ENCODE data around the gene ZNF652.
"Not testable (repeated sequence)": the region's sequence is repeated elsewhere in the genome, so short reads cannot be mapped to it uniquely, and the experiment has no call there.

DNA sequence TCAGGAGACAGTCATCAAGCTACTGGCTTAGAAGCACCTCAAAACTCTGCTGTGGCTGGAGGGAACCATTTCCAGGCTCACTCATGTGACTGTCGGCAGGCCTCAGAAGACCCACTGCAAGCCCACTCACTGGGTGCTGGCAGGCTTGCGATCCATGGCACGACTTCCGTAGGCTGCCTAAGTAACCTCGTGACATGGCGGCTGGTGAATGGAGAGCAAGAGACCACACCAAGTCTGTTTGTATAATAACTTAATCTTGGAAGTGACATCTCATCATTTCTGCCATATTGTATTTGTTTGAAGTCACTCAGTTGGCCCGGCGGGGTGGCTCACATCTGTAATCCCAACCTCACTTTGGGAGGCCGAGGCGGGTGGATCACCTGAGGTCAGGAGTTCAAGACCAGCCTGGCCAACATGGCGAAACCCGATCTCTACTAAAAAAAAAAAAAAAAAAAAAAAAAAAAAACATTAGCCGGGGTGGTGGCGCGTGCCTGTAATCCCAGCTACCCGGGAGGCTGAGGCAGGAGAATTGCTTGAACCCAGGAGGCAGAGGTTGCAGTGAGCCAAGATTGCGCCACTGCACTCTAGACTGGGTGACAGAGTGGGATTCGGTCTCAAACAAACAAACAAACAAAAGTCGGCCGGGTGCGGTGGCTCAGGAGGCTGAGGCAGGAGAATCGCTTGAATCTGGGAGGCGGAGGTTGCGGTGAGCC, 75.6 kb downstream of the ZNF652 start:
- TF ChIP-seq, protein P1, sequence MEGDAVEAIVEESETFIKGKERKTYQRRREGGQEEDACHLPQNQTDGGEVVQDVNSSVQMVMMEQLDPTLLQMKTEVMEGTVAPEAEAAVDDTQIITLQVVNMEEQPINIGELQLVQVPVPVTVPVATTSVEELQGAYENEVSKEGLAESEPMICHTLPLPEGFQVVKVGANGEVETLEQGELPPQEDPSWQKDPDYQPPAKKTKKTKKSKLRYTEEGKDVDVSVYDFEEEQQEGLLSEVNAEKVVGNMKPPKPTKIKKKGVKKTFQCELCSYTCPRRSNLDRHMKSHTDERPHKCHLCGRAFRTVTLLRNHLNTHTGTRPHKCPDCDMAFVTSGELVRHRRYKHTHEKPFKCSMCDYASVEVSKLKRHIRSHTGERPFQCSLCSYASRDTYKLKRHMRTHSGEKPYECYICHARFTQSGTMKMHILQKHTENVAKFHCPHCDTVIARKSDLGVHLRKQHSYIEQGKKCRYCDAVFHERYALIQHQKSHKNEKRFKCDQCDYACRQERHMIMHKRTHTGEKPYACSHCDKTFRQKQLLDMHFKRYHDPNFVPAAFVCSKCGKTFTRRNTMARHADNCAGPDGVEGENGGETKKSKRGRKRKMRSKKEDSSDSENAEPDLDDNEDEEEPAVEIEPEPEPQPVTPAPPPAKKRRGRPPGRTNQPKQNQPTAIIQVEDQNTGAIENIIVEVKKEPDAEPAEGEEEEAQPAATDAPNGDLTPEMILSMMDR (conservative IDR thresholded peaks at IDR 0.05; ENCODE audit: low read depth, low read length): not testable (repeated sequence)
- not testable (repeated sequence) for TF ChIP-seq EZH2 (IDR thresholded peaks at IDR 0.05; ENCODE audit: borderline replicate concordance, low read depth, low read length, poor library complexity, severe bottlenecking)
